ENCODE results near the gene CACNA1I.
A peak's percentile ranks its signal among the peaks of the same experiment; 100 is the strongest.

The CACNA1I gene

GRCh38 chr22:39689421-39689820, 118.9 kb downstream of the CACNA1I start:
- DNase-seq = peak in 2 of 51 donors; percentile 6 to 14

- DNase-seq = peak in 26 of 51 donors; percentile 7 to 79 (median 28)
These were observed 120.5 kb downstream of the CACNA1I start for GRCh38 chr22:39690881-39691605.

GRCh38 chr22:39693943-39694500, 123.5 kb downstream of the CACNA1I start:
- no peak for DNase-seq

GRCh38 chr22:39697790-39698430, 127.4 kb downstream of the CACNA1I start:
- DNase-seq = no peak

GRCh38 chr22:39699631-39700360, 129.2 kb downstream of the CACNA1I start:
- peak in 28 of 51 donors; percentile 3 to 69 (median 32) for DNase-seq

- no peak for DNase-seq
These were observed 130.0 kb downstream of the CACNA1I start for GRCh38 chr22:39700565-39700964.

GRCh38 chr22:39703091-39703490, 132.5 kb downstream of the CACNA1I start:
- DNase-seq = no peak

- DNase-seq = peak in 3 of 51 donors; percentile 10 to 14 (median 12)
These were observed 133.5 kb downstream of the CACNA1I start for GRCh38 chr22:39703928-39704639.

- DNase-seq = no peak
These were observed 134.8 kb downstream of the CACNA1I start for GRCh38 chr22:39705386-39705785.

GRCh38 chr22:39706376-39707140, 136.0 kb downstream of the CACNA1I start:
- no peak for DNase-seq

- no peak for DNase-seq
These were observed 136.8 kb downstream of the CACNA1I start for GRCh38 chr22:39707351-39707750.

- DNase-seq = no peak
These were observed 137.3 kb downstream of the CACNA1I start for GRCh38 chr22:39707816-39708215.

- no peak for DNase-seq
These were observed 140.0 kb downstream of the CACNA1I start for GRCh38 chr22:39710380-39711150.

GRCh38 chr22:39712081-39712480, 141.5 kb downstream of the CACNA1I start:
- no peak for DNase-seq

- no peak for DNase-seq
These were observed 142.4 kb downstream of the CACNA1I start for GRCh38 chr22:39712751-39713525.

GRCh38 chr22:39713799-39714290, 143.3 kb downstream of the CACNA1I start:
- DNase-seq = no peak

GRCh38 chr22:39714321-39714720, 143.8 kb downstream of the CACNA1I start:
- no peak for DNase-seq

- no peak for DNase-seq
These were observed 145.4 kb downstream of the CACNA1I start for GRCh38 chr22:39715778-39716495.

Measured in hypothalamus (tissue), 51 donors.